K562 (cell line): ENCODE results near the gene BBC3. TPM values are rescaled to one million over a fixed set of nuclear protein-coding genes. Genes with fewer than 3 reads are reported as not detected.

Experiments used
- ARNT ChIP-seq, 2 experiments: fragments of 450-650 bp; IDR thresholded peaks; 2 replicates each; pipeline ENCODE4 v1.6.1; 2016; ENCODE audit warnings: mild to moderate bottlenecking in 1 of 2
- ATF2 ChIP-seq: sonication (generic); formaldehyde crosslinking; IDR thresholded peaks from 2 replicates; pipeline ENCODE4 v1.8.1; 2022; ENCODE audit warnings: missing genetic modification reagents
- CBX2 ChIP-seq: fragments of 200-600 bp; sonication (generic); IDR thresholded peaks from one replicate; pipeline ENCODE4 v1.6.1; 2012; ENCODE audit warnings: mild to moderate bottlenecking, low read length, inconsistent platforms; ENCODE audit not compliant: insufficient read depth, poor library complexity, severe bottlenecking
- FUS ChIP-seq: fragments of 200-400 bp; formaldehyde crosslinking; optimal IDR thresholded peaks from 2 replicates; pipeline ENCODE3; 2017; ENCODE audit warnings: low read depth, low read length
- GTF2A2 ChIP-seq: IDR thresholded peaks from 2 replicates; pipeline ENCODE4 v1.6.1; 2016; ENCODE audit warnings: mild to moderate bottlenecking, missing genetic modification characterization, missing compliant biosample characterization
- HEY1 ChIP-seq: fragments of 250-450 bp; sonication (Bioruptor Pico); IDR thresholded peaks from 2 replicates; pipeline ENCODE4 v1.5.0; 2020; ENCODE audit warnings: mild to moderate bottlenecking, moderate library complexity, borderline replicate concordance
- HMG20A ChIP-seq: fragments of 450-650 bp; formaldehyde crosslinking; conservative IDR thresholded peaks from 2 replicates; pipeline ENCODE4 v1.4.0; 2020; ENCODE audit warnings: mild to moderate bottlenecking, mixed read lengths
- HNRNPH1 ChIP-seq: fragments of 200-400 bp; formaldehyde crosslinking; optimal IDR thresholded peaks from 2 replicates; pipeline ENCODE3; 2017; ENCODE audit warnings: low read depth, mild to moderate bottlenecking, low read length, moderate library complexity
- HNRNPL ChIP-seq: fragments of 200-400 bp; formaldehyde crosslinking; IDR thresholded peaks from 2 replicates; pipeline ENCODE4 v1.6.1; 2017; ENCODE audit warnings: low read depth, mild to moderate bottlenecking, low read length
- KLF10 ChIP-seq: fragments of 250-450 bp; sonication (Bioruptor Pico); IDR thresholded peaks from 2 replicates; pipeline ENCODE4 v1.6.1; 2021; ENCODE audit warnings: matching md5 sums
- KLF6 ChIP-seq: fragments of 250-450 bp; sonication (Bioruptor Pico); IDR thresholded peaks from 2 replicates; pipeline ENCODE4 v1.4.0; 2020; ENCODE audit warnings: mild to moderate bottlenecking, moderate library complexity, borderline replicate concordance
- MXD1 ChIP-seq: fragments of 250-450 bp; sonication (Bioruptor Pico); IDR thresholded peaks from 2 replicates; pipeline ENCODE4 v1.8.0; 2021; ENCODE audit warnings: borderline replicate concordance, mild to moderate bottlenecking, moderate library complexity; ENCODE audit not compliant: poor library complexity, severe bottlenecking
- NFIX ChIP-seq: fragments of 250-450 bp; sonication (Bioruptor Pico); IDR thresholded peaks from 2 replicates; pipeline ENCODE4 v1.4.0; 2020; ENCODE audit warnings: low read depth, mild to moderate bottlenecking, moderate library complexity
- PREB ChIP-seq: sonication (generic); formaldehyde crosslinking; IDR thresholded peaks from 2 replicates; pipeline ENCODE4 v1.8.1; 2023; ENCODE audit warnings: mild to moderate bottlenecking, missing genetic modification reagents
- RBM25 ChIP-seq: fragments of 200-400 bp; formaldehyde crosslinking; IDR thresholded peaks from 2 replicates; pipeline ENCODE4 v1.6.1; 2018; ENCODE audit warnings: low read length, low read depth, moderate library complexity; ENCODE audit not compliant: severe bottlenecking
- SNRNP70 ChIP-seq: fragments of 200-400 bp; formaldehyde crosslinking; optimal IDR thresholded peaks from 2 replicates; pipeline ENCODE3; 2017; ENCODE audit warnings: low read depth, low read length
- STAG1 ChIP-seq: sonication (generic); formaldehyde crosslinking; IDR thresholded peaks from 2 replicates; pipeline ENCODE4 v1.5.0; 2020; ENCODE audit warnings: missing genetic modification reagents, borderline replicate concordance
- TAL1 ChIP-seq: fragments of 450-650 bp; IDR thresholded peaks from 2 replicates; pipeline ENCODE4 v1.6.1; 2016; ENCODE audit warnings: mild to moderate bottlenecking
- TBP ChIP-seq: optimal IDR thresholded peaks from 2 replicates; pipeline ENCODE3; 2011; ENCODE audit warnings: low read depth, low read length, improper control_type of control experiment
- TCF7L2 ChIP-seq: fragments of 150-350 bp; IDR thresholded peaks from 2 replicates; pipeline ENCODE4 v1.6.1; 2016; ENCODE audit warnings: low read depth, mild to moderate bottlenecking, low read length, moderate library complexity
- ZFX ChIP-seq: sonication (generic); formaldehyde crosslinking; IDR thresholded peaks from 2 replicates; pipeline ENCODE4 v1.8.0; 2022; ENCODE audit warnings: mild to moderate bottlenecking, missing genetic modification reagents, moderate library complexity
- ZNF165 ChIP-seq: fragments of 250-450 bp; sonication (Bioruptor Pico); IDR thresholded peaks from 2 replicates; pipeline ENCODE4 v1.4.0; 2020; ENCODE audit warnings: borderline replicate concordance
- ZNF197 ChIP-seq: fragments of 200-800 bp; sonication (Bioruptor generic); IDR thresholded peaks from 2 replicates; pipeline ENCODE4 v1.6.1; 2016; ENCODE audit warnings: low read depth, missing genetic modification characterization, missing compliant biosample characterization
- ZNF316 ChIP-seq: fragments of 450-650 bp; IDR thresholded peaks from 2 replicates; pipeline ENCODE4 v1.6.1; 2016
- ZNF583 ChIP-seq: fragments of 250-450 bp; sonication (Bioruptor Pico); IDR thresholded peaks from 2 replicates; pipeline ENCODE4 v1.4.0; 2020
- ZNF778 ChIP-seq: fragments of 450-650 bp; formaldehyde crosslinking; IDR thresholded peaks from 2 replicates; pipeline ENCODE4 v1.4.0; 2020; ENCODE audit warnings: mild to moderate bottlenecking, moderate library complexity
- ZNF79 ChIP-seq: fragments of 250-450 bp; sonication (Bioruptor Pico); IDR thresholded peaks from 2 replicates; pipeline ENCODE4 v1.4.0; 2020; ENCODE audit warnings: low read depth, mild to moderate bottlenecking, moderate library complexity
- polyA plus RNA-seq, 8 experiments: library from polyadenylated mRNA; depleted of rRNA in 4 of 8; stranded (reverse) in 5 of 8; unstranded in 3 of 8; fragments of >200 nt; fragmentation: Nextera tagmentation in 2 of 8; fragmentation: Illumina TruSeq in 1 of 8; extraction: Ambion mirVana in 2 of 8; extraction: Trizol in 1 of 8; gene quantifications; 2 replicates each; pipeline versions ENCODE4 v1.2.1 to v1.2.3, GENCODE V29; 2011 to 2014; ENCODE audit warnings: inconsistent platforms in 1 of 8, missing spikeins in 1 of 8
- total RNA-seq, 7 experiments: library from RNA; depleted of rRNA in 6 of 7; stranded (reverse); fragments of >200 nt in 6 of 7; fragmentation: Illumina TruSeq in 2 of 7; extraction: Trizol in 2 of 7; gene quantifications; 2 replicates each; pipeline versions ENCODE4 v1.2.1 to v1.2.3, GENCODE V29; 2011 to 2021; ENCODE audit warnings: low replicate concordance in 1 of 7

BBC3 gene
- total and polyA plus RNA-seq, 9 of the 15 experiments (the other 6 are each of a cell fraction or from before 2014, with no cell fraction given): 0.15 to 30.7 (median 4.8) TPM

- TF ChIP-seq PREB (CRISPR knock-in tag) (peak; percentile 93; the same call in 1 of the 2 replicates), HNRNPL (peak; percentile 48; the same call in 1 of the 2 replicates), ZNF197 (CRISPR knock-in tag) (0 out of 2 replicates have a peak, but pooled peaks have one; percentile 25), ZNF583 (CRISPR knock-in tag) (0 out of 2 replicates have a peak, but pooled peaks have one; percentile 74), TBP (peak; percentile 36), HMG20A (no peak), RBM25 (no peak), ZNF79 (CRISPR knock-in tag) (peak; percentile 67; the same call in 1 of the 2 replicates), HNRNPH1 (no peak), KLF6 (CRISPR knock-in tag) (peak; percentile 77; the same call in 1 of the 2 replicates), NFIX (no peak), KLF10 (CRISPR knock-in tag) (no peak), ATF2 (CRISPR knock-in tag) (no peak), TAL1 (no peak), MXD1 (CRISPR knock-in tag) (no peak), ZNF165 (CRISPR knock-in tag) (no peak; the same call in 1 of the 2 replicates), TCF7L2 (no peak), HEY1 (peak; percentile 4; the same call in 1 of the 2 replicates), ARNT (IDR thresholded peaks at IDR 0.05) (no peak; a peak in 1 of 4 replicates), CBX2 (no peak), STAG1 (CRISPR knock-in tag) (0 out of 2 replicates have a peak, but pooled peaks have one; percentile 11), ZNF778 (CRISPR knock-in tag) (no peak), GTF2A2 (tag) (peak; percentile 75), SNRNP70 (no peak), FUS (peak; percentile 99), ZNF316 (no peak), ZFX (CRISPR knock-in tag) (peak; percentile 72)
Observed at GRCh38 chr19:47226426-47227351, 4.3 kb downstream of the BBC3 start (continued).
